Colonic mucosa (tissue), 4 donors: ENCODE data around the gene IRF8. TPM values are rescaled to one million over a fixed set of nuclear protein-coding genes. Genes with fewer than 3 reads are reported as not detected.

Source experiments
- DNase-seq: peaks from one replicate; pipeline ENCODE4 v3.0.0-alpha.2; 2020
- H3K27ac ChIP-seq: fragments of 200-600 bp; one replicate; pipeline ENCODE4 v1.8.0; 2021
- H3K27me3 ChIP-seq: fragments of 200-600 bp; one replicate; pipeline ENCODE4 v1.8.0; 2021
- H3K36me3 ChIP-seq: fragments of 200-600 bp; one replicate; pipeline ENCODE4 v1.8.0; 2021
- H3K4me1 ChIP-seq: fragments of 200-600 bp; one replicate; pipeline ENCODE4 v1.8.0; 2021; ENCODE audit warnings: mild to moderate bottlenecking
- H3K4me3 ChIP-seq: fragments of 200-600 bp; one replicate; pipeline ENCODE4 v1.8.0; 2021
- H3K9ac ChIP-seq, 2 donors: one replicate each; pipeline ENCODE4 v1.7.0; 2013; ENCODE audit warnings: control low read depth in 2 of 2, low read depth in 2 of 2, low read length in 2 of 2
- H3K9me3 ChIP-seq: fragments of 200-600 bp; one replicate; pipeline ENCODE4 v1.8.0; 2021
- CTCF ChIP-seq: fragments of 200-600 bp; IDR thresholded peaks from one replicate; pipeline ENCODE4 v1.8.0; 2022; ENCODE audit warnings: antibody characterized with exemption, mild to moderate bottlenecking
- intact Hi-C: fragments of 100-400 bp; cut with DNase I; formaldehyde crosslinking; loops from one replicate; pipeline ENCODE4 v1.14.1; 2022
- total RNA-seq, 2 donors: library from RNA; stranded (reverse); fragmentation: NEBNext Ultra II Directional in 1 of 2; extraction: Animal tissue kit (Norgen Biotek cat#: 25700) in 1 of 2; gene quantifications; one replicate each; pipeline ENCODE4 v1.2.1, GENCODE V29; 2021
- donor health status: healthy.
- donor health status: DM: no; HTN: no; CAD: no.
- donor health status: DM: no; HTN: no; CAD: no.

The IRF8 gene
- total RNA-seq, 2 donors from 2014 or later = 25.1 to 52.5 TPM

GRCh38 chr16:85863384-85863774, 35.6 kb upstream of the IRF8 start:
- Histone ChIP-seq H3K9ac (no peak overlapping the region), H3K4me3 (no peak overlapping the region), H3K9me3 (no peaks in the 10 kb centered on the region), H3K27me3 (no peaks in the 10 kb centered on the region), H3K36me3 (no peaks in the 10 kb centered on the region), H3K27ac (no peak overlapping the region), H3K4me1 (no peaks in the 10 kb centered on the region)
- no peak for DNase-seq
- intact Hi-C loops = no loop called here
- no peak for TF ChIP-seq CTCF

- intact Hi-C loops = no loop called here
- no peak overlapping the region for H3K4me3 ChIP-seq
- TF ChIP-seq CTCF = no peak
Measured at GRCh38 chr16:85864965-85865364, 34.0 kb upstream of the IRF8 start.

GRCh38 chr16:85867189-85867588, 31.8 kb upstream of the IRF8 start:
- Histone ChIP-seq H3K9me3 (no peaks in the 10 kb centered on the region), H3K4me3 (no peak overlapping the region), H3K36me3 (no peaks in the 10 kb centered on the region), H3K27ac (no peak overlapping the region), H3K27me3 (no peaks in the 10 kb centered on the region), H3K9ac (no peak overlapping the region), H3K4me1 (no peaks in the 10 kb centered on the region)
- intact Hi-C loops = no loop called here
- peak; percentile 10 for DNase-seq
- TF ChIP-seq CTCF = no peak

More at GRCh38 chr16:85864965-85865364, 34.0 kb upstream of the IRF8 start:
- H3K9me3 ChIP-seq = no peaks in the 10 kb centered on the region
- no peaks in the 10 kb centered on the region for H3K27me3 ChIP-seq
- no peaks in the 10 kb centered on the region for H3K4me1 ChIP-seq
- H3K27ac ChIP-seq = no peak overlapping the region
- H3K9ac ChIP-seq = no peak overlapping the region
- no peaks in the 10 kb centered on the region for H3K36me3 ChIP-seq
- DNase-seq = no peak

- intact Hi-C loops = no loop called here
- no peak for TF ChIP-seq CTCF
- Histone ChIP-seq H3K9me3 (no peaks in the 10 kb centered on the region), H3K27ac (no peak overlapping the region), H3K36me3 (no peaks in the 10 kb centered on the region), H3K9ac (no peak overlapping the region), H3K4me1 (no peaks in the 10 kb centered on the region), H3K4me3 (no peak overlapping the region), H3K27me3 (no peaks in the 10 kb centered on the region)
- DNase-seq = peak; percentile 4
Measured at GRCh38 chr16:85868495-85868894, 30.5 kb upstream of the IRF8 start.

GRCh38 chr16:85869206-85869605, 29.8 kb upstream of the IRF8 start:
- TF ChIP-seq CTCF = no peak
- H3K9ac ChIP-seq = no peak overlapping the region
- intact Hi-C loops = no loop called here
- H3K9me3 ChIP-seq = no peaks in the 10 kb centered on the region
- no peak for DNase-seq
- no peaks in the 10 kb centered on the region for H3K27me3 ChIP-seq
- H3K36me3 ChIP-seq = no peaks in the 10 kb centered on the region
- H3K4me3 ChIP-seq = no peak overlapping the region
- H3K4me1 ChIP-seq = no peaks in the 10 kb centered on the region
- no peak overlapping the region for H3K27ac ChIP-seq
